T-helper 17 cell (primary cell): ENCODE results near the gene SHISA8. TPM values are rescaled to one million over a fixed set of nuclear protein-coding genes. Genes with fewer than 3 reads are reported as not detected.

Experiments used
- ATAC-seq: fragments of 150-1000 bp; cut with Tn5 transposase; 2 replicates; pipeline ENCODE4 v1.10.0; 2021; ENCODE audit warnings: mild to moderate bottlenecking, moderate library complexity
- DNase-seq, 3 donors: peaks; one replicate each; pipeline versions ENCODE4 v3.0.0 to v3.0.0-alpha.2; 2020 to 2021
- H3K9me3 ChIP-seq: one replicate; pipeline ENCODE4 v1.7.0; 2013; ENCODE audit warnings: low read length, mild to moderate bottlenecking; ENCODE audit not compliant: control insufficient read depth, poor library complexity, severe bottlenecking
- H3K27ac Mint-ChIP-seq: one replicate; pipeline ENCODE4 v1.8.0; 2022; ENCODE audit warnings: mild to moderate bottlenecking, moderate library complexity, mixed read lengths
- H3K27me3 Mint-ChIP-seq: one replicate; pipeline ENCODE4 v1.8.0; 2022; ENCODE audit warnings: mixed read lengths
- H3K36me3 Mint-ChIP-seq: one replicate; pipeline ENCODE4 v1.8.0; 2022; ENCODE audit warnings: low read depth, mixed read lengths
- H3K4me1 Mint-ChIP-seq: one replicate; pipeline ENCODE4 v1.8.0; 2022; ENCODE audit warnings: mild to moderate bottlenecking, mixed read lengths
- H3K4me3 Mint-ChIP-seq: one replicate; pipeline ENCODE4 v1.8.0; 2022; ENCODE audit warnings: mild to moderate bottlenecking, moderate library complexity, mixed read lengths
- total RNA-seq, 4 donors: library from RNA in 2 of 4; stranded (reverse) in 2 of 4; gene quantifications; one replicate each; pipeline ENCODE4 v1.2.3 and lab custom pipeline; 2022 to 2026

The SHISA8 gene
- total RNA-seq, 2 donors from 2014 or later = 1.6 TPM; not detected in 1

- H3K4me3 Mint-ChIP-seq = peak overlapping the region; percentile 49
- DNase-seq (no peak), ATAC-seq (no peak)
These were observed 13.9 kb upstream of the SHISA8 start for GRCh38 chr22:41928593-41929417.

GRCh38 chr22:41927813-41928212 lies 12.9 kb upstream of the SHISA8 start:
- Mint-ChIP-seq H3K4me1 (peaks cover 14% of the 10 kb centered on the region), H3K36me3 (no peaks in the 10 kb centered on the region), H3K27me3 (no peaks in the 10 kb centered on the region), H3K4me3 (peak overlapping the region; percentile 85), H3K27ac (peak overlapping the region; percentile 89)
- no peaks in the 10 kb centered on the region for H3K9me3 ChIP-seq
- no peak for DNase-seq
- no peak for ATAC-seq

More at GRCh38 chr22:41928593-41929417, 13.9 kb upstream of the SHISA8 start:
- Mint-ChIP-seq H3K36me3 (no peaks in the 10 kb centered on the region), H3K27ac (peak overlapping the region; percentile 89), H3K27me3 (no peaks in the 10 kb centered on the region), H3K4me1 (peaks cover 15% of the 10 kb centered on the region)
- H3K9me3 ChIP-seq = no peaks in the 10 kb centered on the region

GRCh38 chr22:41925783-41926460 lies 11.0 kb upstream of the SHISA8 start:
- no peaks in the 10 kb centered on the region for H3K27me3 Mint-ChIP-seq
- H3K4me3 Mint-ChIP-seq = peak overlapping the region; percentile 87

GRCh38 chr22:41923595-41924276 lies 8.9 kb upstream of the SHISA8 start:
- no peak overlapping the region for H3K27ac Mint-ChIP-seq
- DNase-seq (no peak), ATAC-seq (no peak)
- peaks cover 21% of the 10 kb centered on the region for H3K4me1 Mint-ChIP-seq
- no peaks in the 10 kb centered on the region for H3K9me3 ChIP-seq
- no peaks in the 10 kb centered on the region for H3K36me3 Mint-ChIP-seq
- no peaks in the 10 kb centered on the region for H3K27me3 Mint-ChIP-seq
- H3K4me3 Mint-ChIP-seq = no peak overlapping the region

More at GRCh38 chr22:41925783-41926460, 11.0 kb upstream of the SHISA8 start:
- peak; percentile 71 to 82 (median 73) for DNase-seq
- peak; percentile 83 for ATAC-seq
- H3K9me3 ChIP-seq = no peaks in the 10 kb centered on the region
- peaks cover 14% of the 10 kb centered on the region for H3K4me1 Mint-ChIP-seq
- no peaks in the 10 kb centered on the region for H3K36me3 Mint-ChIP-seq
- H3K27ac Mint-ChIP-seq = no peak overlapping the region

- no peaks in the 10 kb centered on the region for H3K9me3 ChIP-seq
- Mint-ChIP-seq H3K27me3 (no peaks in the 10 kb centered on the region), H3K4me1 (peaks cover 17% of the 10 kb centered on the region), H3K27ac (no peak overlapping the region), H3K4me3 (peak overlapping the region; percentile 31), H3K36me3 (no peaks in the 10 kb centered on the region)
- ATAC-seq = no peak
- DNase-seq = no peak
These were observed 8.2 kb upstream of the SHISA8 start for GRCh38 chr22:41922940-41923594.

GRCh38 chr22:41922328-41922727 lies 7.5 kb upstream of the SHISA8 start:
- H3K36me3 Mint-ChIP-seq = no peaks in the 10 kb centered on the region
- H3K27me3 Mint-ChIP-seq = no peaks in the 10 kb centered on the region
- H3K4me3 Mint-ChIP-seq = no peak overlapping the region
- no peaks in the 10 kb centered on the region for H3K9me3 ChIP-seq
- H3K27ac Mint-ChIP-seq = no peak overlapping the region
- no peak for ATAC-seq
- no peak for DNase-seq
- peaks cover 13% of the 10 kb centered on the region for H3K4me1 Mint-ChIP-seq

GRCh38 chr22:41920271-41920976 lies 5.5 kb upstream of the SHISA8 start:
- H3K4me3 Mint-ChIP-seq = peak overlapping the region; percentile 80
- H3K36me3 Mint-ChIP-seq = no peaks in the 10 kb centered on the region
- peak overlapping the region; percentile 53 for H3K27ac Mint-ChIP-seq
- H3K9me3 ChIP-seq = no peaks in the 10 kb centered on the region
- DNase-seq = no peak
- no peak for ATAC-seq
- no peaks in the 10 kb centered on the region for H3K27me3 Mint-ChIP-seq
- peaks cover 12% of the 10 kb centered on the region for H3K4me1 Mint-ChIP-seq

GRCh38 chr22:41919357-41920224 lies 4.7 kb upstream of the SHISA8 start:
- ATAC-seq = peak; percentile 47
- peak overlapping the region; percentile 27 for H3K27ac Mint-ChIP-seq

GRCh38 chr22:41917903-41918791 lies 3.3 kb upstream of the SHISA8 start:
- Mint-ChIP-seq H3K27me3 (peaks cover 3% of the 10 kb centered on the region), H3K4me1 (peaks cover 9% of the 10 kb centered on the region), H3K27ac (no peak overlapping the region), H3K36me3 (no peaks in the 10 kb centered on the region), H3K4me3 (no peak overlapping the region)
- H3K9me3 ChIP-seq = no peaks in the 10 kb centered on the region
- ATAC-seq (no peak), DNase-seq (no peak)

More at GRCh38 chr22:41919357-41920224, 4.7 kb upstream of the SHISA8 start:
- no peaks in the 10 kb centered on the region for H3K9me3 ChIP-seq
- Mint-ChIP-seq H3K36me3 (no peaks in the 10 kb centered on the region), H3K4me1 (peaks cover 9% of the 10 kb centered on the region), H3K4me3 (peak overlapping the region; percentile 80), H3K27me3 (no peaks in the 10 kb centered on the region)
- no peak for DNase-seq

- H3K27me3 Mint-ChIP-seq = peaks cover 10% of the 10 kb centered on the region
- H3K36me3 Mint-ChIP-seq = no peaks in the 10 kb centered on the region
- H3K4me1 Mint-ChIP-seq = peaks cover 14% of the 10 kb centered on the region
- no peaks in the 10 kb centered on the region for H3K9me3 ChIP-seq
- DNase-seq = no peak
- H3K4me3 Mint-ChIP-seq = no peak overlapping the region
- no peak for ATAC-seq
- no peak overlapping the region for H3K27ac Mint-ChIP-seq
These were observed 2.6 kb upstream of the SHISA8 start for GRCh38 chr22:41917375-41917902.
